H1 (cell line): ENCODE data around the gene LILRB4. TPM values are rescaled to one million over a fixed set of nuclear protein-coding genes. Genes with fewer than 3 reads are reported as not detected.

Experiments used
- CTCF ChIA-PET: fragments of 300-600 bp; sonication (Branson Sonifier 250); formaldehyde crosslinking; loops from one replicate; lab custom pipeline; 2021; ENCODE audit not compliant: partially characterized antibody; lab: Charles Lee
- POLR2A ChIA-PET: fragments of 300-600 bp; sonication (Branson Sonifier 250); formaldehyde crosslinking; loops from one replicate; lab custom pipeline; 2021; ENCODE audit warnings: inconsistent platforms; ENCODE audit not compliant: partially characterized antibody; lab: Charles Lee
- DNase-seq, 2 experiments: peaks; one replicate each; pipeline versions ENCODE4 v3.0.0 to v3.0.0-alpha.2; 2010 to 2022; ENCODE audit warnings: low spot score in 2 of 2, low read depth in 1 of 2, mixed read lengths in 1 of 2
- FAIRE-seq: peaks from 2 replicates; lab custom pipeline; 2011; peaks lifted over from hg19 to GRCh38; lab: Jason Lieb, UNC
- H2AFZ ChIP-seq: 2 replicates; pipeline ENCODE4 v1.8.1; 2012; ENCODE audit warnings: low read length, inconsistent platforms
- H2AK5ac ChIP-seq: 2 replicates; pipeline ENCODE4 v1.6.1; 2013; ENCODE audit warnings: low read depth, low read length
- H2BK120ac ChIP-seq: replicated peaks from 2 replicates; pipeline ENCODE3; 2013; ENCODE audit warnings: low read depth, low read length, inconsistent platforms
- H2BK12ac ChIP-seq: 2 replicates; pipeline ENCODE4 v1.6.1; 2013; ENCODE audit warnings: low read depth, low read length
- H2BK15ac ChIP-seq: 2 replicates; pipeline ENCODE4 v1.6.1; 2013; ENCODE audit warnings: low read length
- H2BK20ac ChIP-seq: 2 replicates; pipeline ENCODE4 v1.6.1; 2013; ENCODE audit warnings: low read length
- H2BK5ac ChIP-seq: 2 replicates; pipeline ENCODE4 v1.6.1; 2013; ENCODE audit warnings: low read depth, low read length
- H3K14ac ChIP-seq: 2 replicates; pipeline ENCODE4 v1.6.1; 2013; ENCODE audit warnings: inconsistent platforms; ENCODE audit not compliant: insufficient read length
- H3K18ac ChIP-seq: 2 replicates; pipeline ENCODE4 v1.6.1; 2013; ENCODE audit warnings: low read length; ENCODE audit errors: extremely low read depth
- H3K23ac ChIP-seq: 2 replicates; pipeline ENCODE4 v1.6.1; 2013; ENCODE audit warnings: inconsistent platforms; ENCODE audit not compliant: insufficient read length
- H3K23me2 ChIP-seq: 2 replicates; pipeline ENCODE4 v1.6.1; 2013; ENCODE audit warnings: low read depth, low read length
- H3K27ac ChIP-seq: 2 replicates; pipeline ENCODE4 v1.6.1; 2011; ENCODE audit warnings: low read depth, low read length, inconsistent platforms
- H3K27me3 ChIP-seq, 4 experiments: replicated peaks in 1 of 4; 1 replicate in 1 of 4; 2 replicates in 3 of 4; pipeline versions ENCODE4 v1.6.1 to v1.8.1; 2011 to 2013; ENCODE audit warnings: low read length in 3 of 4, mild to moderate bottlenecking in 3 of 4, inconsistent platforms in 2 of 4, mixed read lengths in 2 of 4, moderate library complexity in 1 of 4; ENCODE audit not compliant: control insufficient read depth in 3 of 4, insufficient read depth in 3 of 4; ENCODE audit errors: extremely low read depth in 1 of 4
- H3K36me3 ChIP-seq, 4 experiments: 2 replicates each; pipeline versions ENCODE4 v1.6.1 to v1.8.1; 2011 to 2013; ENCODE audit warnings: mild to moderate bottlenecking in 4 of 4, low read length in 3 of 4, moderate library complexity in 2 of 4, control low read depth in 1 of 4, inconsistent platforms in 1 of 4; ENCODE audit not compliant: insufficient read depth in 4 of 4, control insufficient read depth in 2 of 4
- H3K4ac ChIP-seq: replicated peaks from 2 replicates; pipeline ENCODE3; 2013; ENCODE audit warnings: low read length, low read depth, mixed read lengths, inconsistent platforms; ENCODE audit not compliant: insufficient read length
- H3K4me1 ChIP-seq, 4 experiments: replicated peaks in 1 of 4; 1 replicate in 1 of 4; 2 replicates in 3 of 4; pipeline versions ENCODE4 v1.6.1 to v1.8.1; 2011 to 2013; ENCODE audit warnings: low read length in 3 of 4, inconsistent platforms in 2 of 4, mixed read lengths in 1 of 4; ENCODE audit not compliant: insufficient read depth in 4 of 4, control insufficient read depth in 3 of 4
- H3K4me2 ChIP-seq, 2 experiments: 2 replicates each; pipeline versions ENCODE4 v1.6.1 to v1.8.1; 2011 to 2013; ENCODE audit warnings: low read depth in 2 of 2, low read length in 2 of 2, control low read depth in 1 of 2, inconsistent platforms in 1 of 2, mild to moderate bottlenecking in 1 of 2; ENCODE audit not compliant: insufficient read depth in 1 of 2
- H3K4me3 ChIP-seq, 4 experiments: fragments of 200-600, 300-600 bp in 1 of 4; sonication (generic), shearing (Covaris generic), sonication (Bioruptor Twin) in 1 of 4; 2 replicates each; pipeline versions ENCODE4 v1.5.1 to v1.8.1; 2011 to 2016; ENCODE audit warnings: low read length in 4 of 4, low read depth in 3 of 4, control low read depth in 2 of 4, inconsistent platforms in 2 of 4, mild to moderate bottlenecking in 2 of 4, mixed read lengths in 1 of 4, moderate library complexity in 1 of 4; ENCODE audit not compliant: insufficient read depth in 2 of 4; ENCODE audit errors: extremely low read depth in 1 of 4
- H3K56ac ChIP-seq: replicated peaks from 2 replicates; pipeline ENCODE3; 2013; ENCODE audit warnings: low read depth, mild to moderate bottlenecking, mixed read lengths, low read length, inconsistent platforms; ENCODE audit not compliant: insufficient read length
- H3K79me1 ChIP-seq: 2 replicates; pipeline ENCODE4 v1.6.1; 2013; ENCODE audit warnings: low read depth, low read length, control low read depth
- H3K79me2 ChIP-seq, 2 experiments: 2 replicates each; pipeline versions ENCODE4 v1.6.1 to v1.8.1; 2012 to 2013; ENCODE audit warnings: low read length in 2 of 2, mild to moderate bottlenecking in 2 of 2, inconsistent platforms in 1 of 2; ENCODE audit not compliant: insufficient read depth in 2 of 2, control insufficient read depth in 1 of 2
- H3K9ac ChIP-seq, 4 experiments: replicated peaks in 1 of 4; 1 replicate in 1 of 4; 2 replicates in 3 of 4; pipeline versions ENCODE4 v1.6.1 to v1.8.1; 2011 to 2013; ENCODE audit warnings: low read depth in 3 of 4, low read length in 3 of 4, control low read depth in 2 of 4, mild to moderate bottlenecking in 2 of 4, moderate library complexity in 2 of 4, inconsistent platforms in 1 of 4; ENCODE audit errors: extremely low read depth in 1 of 4
- H3K9me3 ChIP-seq, 2 experiments: 2 replicates each; pipeline versions ENCODE4 v1.6.1 to v1.8.1; 2012 to 2013; ENCODE audit warnings: mild to moderate bottlenecking in 2 of 2, moderate library complexity in 2 of 2, control low read depth in 1 of 2, inconsistent platforms in 1 of 2, low read depth in 1 of 2, low read length in 1 of 2, mixed read lengths in 1 of 2; ENCODE audit not compliant: insufficient read depth in 2 of 2
- H4K20me1 ChIP-seq, 2 experiments: replicated peaks in 1 of 2; 2 replicates each; pipeline versions ENCODE3 to v1.8.1; 2011 to 2013; ENCODE audit warnings: inconsistent platforms in 2 of 2, low read length in 2 of 2, mild to moderate bottlenecking in 1 of 2; ENCODE audit not compliant: insufficient read depth in 2 of 2, control insufficient read depth in 1 of 2
- H4K5ac ChIP-seq: 2 replicates; pipeline ENCODE4 v1.6.1; 2013; ENCODE audit warnings: low read length, low read depth, mixed read lengths, inconsistent platforms; ENCODE audit not compliant: insufficient read length
- H4K8ac ChIP-seq: 2 replicates; pipeline ENCODE4 v1.8.0; 2013; ENCODE audit warnings: mild to moderate bottlenecking, moderate library complexity, low read length, inconsistent platforms; ENCODE audit not compliant: insufficient read depth; ENCODE audit errors: extremely low read depth
- H4K91ac ChIP-seq: replicated peaks from 2 replicates; pipeline ENCODE3; 2013; ENCODE audit warnings: low read length, mixed read lengths, inconsistent platforms; ENCODE audit not compliant: insufficient read length
- CBX5 ChIP-seq: fragments of 300-800, 300-1000 bp; sonication (generic); IDR thresholded peaks from 2 replicates; pipeline ENCODE4 v1.7.1; 2016; ENCODE audit warnings: antibody characterized with exemption, low read length, low read depth
- KDM5A ChIP-seq: fragments of 200-600 bp; IDR thresholded peaks from 2 replicates; pipeline ENCODE4 v1.7.1; 2012; ENCODE audit warnings: mild to moderate bottlenecking, low read length, inconsistent platforms, mixed read lengths
- TCF12 ChIP-seq: IDR thresholded peaks from 2 replicates; pipeline ENCODE4 v1.6.1; 2011; ENCODE audit warnings: low read depth, mild to moderate bottlenecking, low read length
- WGBS, 2 experiments: shearing (Covaris generic) in 1 of 2; methylation state at CpG; one replicate each; pipeline versions ENCODE4 v1.1.6 to v1.1.7; 2013 to 2015; ENCODE audit warnings: low lambda C conversion rate in 2 of 2, mixed read lengths in 2 of 2, inconsistent platforms in 1 of 2, low coverage in 1 of 2, missing lambda C conversion rate in 1 of 2; ENCODE audit not compliant: insufficient replicate concordance in 2 of 2, insufficient coverage in 1 of 2, insufficient read length in 1 of 2; ENCODE audit errors: extremely low coverage in 1 of 2, missing lambda C conversion rate in 1 of 2; 5-methylcytosine and 5-hydroxymethylcytosine counted together
- polyA plus RNA-seq, 7 experiments: library from polyadenylated mRNA; depleted of rRNA in 3 of 7; stranded (reverse) in 5 of 7; unstranded in 2 of 7; fragments of >200 nt in 5 of 7; fragments of 200-250 nt in 2 of 7; gene quantifications; 1 replicate in 5 of 7; 2 replicates in 1 of 7; 4 replicates in 1 of 7; pipeline versions ENCODE4 v1.2.1 to v1.2.3, GENCODE V29; 2011 to 2013; ENCODE audit warnings: missing spikeins in 2 of 7, mixed read lengths in 2 of 7
- total RNA-seq: library from RNA; stranded (reverse); fragmentation: NEBNext Ultra II Directional; extraction: Animal tissue kit (Norgen Biotek cat#: 25700); gene quantifications from 2 replicates; pipeline ENCODE4 v1.2.1, GENCODE V29; 2021
- TF ChIP-seq, protein P1 (sequence below), 3 experiments: IDR thresholded peaks; 1 replicate in 2 of 3; 2 replicates in 1 of 3; pipeline versions ENCODE4 v1.5.1 to v1.6.1; 2011; ENCODE audit warnings: low read length in 3 of 3, mild to moderate bottlenecking in 3 of 3, inconsistent platforms in 2 of 3, low read depth in 1 of 3, moderate library complexity in 1 of 3; ENCODE audit not compliant: insufficient read depth in 1 of 3; ENCODE audit errors: control extremely low read depth in 1 of 3
- TF ChIP-seq, protein P2 (sequence below): IDR thresholded peaks from 2 replicates; pipeline ENCODE4 v1.6.1; 2012; ENCODE audit warnings: low read length, inconsistent platforms
- TF ChIP-seq, protein P3 (sequence below): IDR thresholded peaks from 2 replicates; pipeline ENCODE4 v1.6.1; 2011; ENCODE audit warnings: low read depth, mild to moderate bottlenecking, low read length; ENCODE audit not compliant: insufficient read depth

The LILRB4 gene
- total and polyA plus RNA-seq, 2 of the 8 experiments (the other 6 are each of a cell fraction or from before 2014, with no cell fraction given) = not detected

DNA sequence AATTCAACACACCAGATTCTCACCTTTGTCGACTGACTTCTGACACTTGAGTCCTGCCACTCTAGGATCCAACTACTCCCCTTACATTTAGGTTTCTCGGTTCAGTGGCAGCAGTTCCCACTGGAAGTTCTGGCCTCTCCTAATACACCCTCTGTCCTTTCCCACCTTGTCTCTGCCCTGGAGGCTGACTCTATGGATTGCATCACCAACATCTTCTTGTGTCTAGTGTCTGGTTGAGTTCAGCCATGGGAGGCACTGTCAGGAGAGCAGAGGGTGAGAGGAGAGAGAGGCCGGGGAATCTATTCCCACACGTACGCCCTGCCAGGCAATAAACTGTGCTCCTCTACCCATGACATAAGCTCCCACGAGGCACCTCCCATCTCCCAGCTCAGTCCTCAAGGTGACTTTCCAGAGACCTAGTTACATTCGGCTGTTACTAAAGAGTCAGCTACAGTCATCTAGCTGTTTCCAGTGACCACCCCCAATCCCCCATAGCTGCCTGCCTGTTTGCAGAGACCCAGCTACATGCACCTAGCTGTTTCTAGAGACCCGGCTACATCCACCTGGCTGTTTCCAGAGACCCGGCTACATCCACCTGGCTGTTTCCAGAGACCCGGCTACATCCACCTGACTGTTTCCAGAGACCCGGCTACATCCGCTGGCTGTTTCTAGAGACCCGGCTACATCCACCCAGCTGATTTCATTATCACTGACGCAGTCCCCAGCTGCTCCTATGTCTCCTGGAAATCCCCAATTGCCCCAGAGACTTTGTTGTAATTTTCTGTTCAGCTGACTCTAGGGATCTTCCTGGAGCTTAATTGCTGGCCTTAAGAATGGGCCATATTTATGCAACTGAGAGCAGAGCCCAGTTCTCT lies 8.1 kb upstream of the LILRB4 start:
- Histone ChIP-seq H3K9me3 (peaks cover 49 to 87% of the 10 kb centered on the region in 2 experiments), H3K4ac (no peak overlapping the region), H3K36me3 (no peaks in the 10 kb centered on the region), H2BK120ac (no peak overlapping the region), H2BK12ac (no peak overlapping the region), H3K27ac (no peak overlapping the region), H3K56ac (no peak overlapping the region), H3K4me2 (no peak overlapping the region), H3K27me3 (no peaks in the 10 kb centered on the region), H3K79me1 (no peaks in the 10 kb centered on the region), H2BK15ac (no peak overlapping the region), H4K8ac (no peak overlapping the region; the same call in 1 of the 2 replicates), H2BK20ac (no peak overlapping the region), H3K14ac (no peak overlapping the region), H3K4me1 (no peaks in the 10 kb centered on the region), H3K79me2 (no peaks in the 10 kb centered on the region), H3K23me2 (no peaks in the 10 kb centered on the region), H3K9ac (no peak overlapping the region), H3K23ac (no peak overlapping the region), H2AK5ac (no peak overlapping the region), H4K91ac (no peak overlapping the region), H4K5ac (no peak overlapping the region), H4K20me1 (no peaks in the 10 kb centered on the region), H2BK5ac (no peak overlapping the region), H2AFZ (no peak overlapping the region), H3K18ac (no peak overlapping the region), H3K4me3 (no peak overlapping the region)
- no peak for DNase-seq
- POLR2A ChIA-PET = no interaction called here
- 86% methylated on average over 14 of the region's 14 CpGs; no CpG with 5 or more reads in 1 of the 2 experiments for WGBS, 2 experiments
- FAIRE-seq = no peak
- CTCF ChIA-PET = interaction anchor here (0.7 to 3.9 kb wide), 3 partner anchors 20 to 223 kb away, joined by 3 to 16 read pairs (median 3); no protein-coding TSS in a partner anchor
- TF ChIP-seq, protein P1, sequence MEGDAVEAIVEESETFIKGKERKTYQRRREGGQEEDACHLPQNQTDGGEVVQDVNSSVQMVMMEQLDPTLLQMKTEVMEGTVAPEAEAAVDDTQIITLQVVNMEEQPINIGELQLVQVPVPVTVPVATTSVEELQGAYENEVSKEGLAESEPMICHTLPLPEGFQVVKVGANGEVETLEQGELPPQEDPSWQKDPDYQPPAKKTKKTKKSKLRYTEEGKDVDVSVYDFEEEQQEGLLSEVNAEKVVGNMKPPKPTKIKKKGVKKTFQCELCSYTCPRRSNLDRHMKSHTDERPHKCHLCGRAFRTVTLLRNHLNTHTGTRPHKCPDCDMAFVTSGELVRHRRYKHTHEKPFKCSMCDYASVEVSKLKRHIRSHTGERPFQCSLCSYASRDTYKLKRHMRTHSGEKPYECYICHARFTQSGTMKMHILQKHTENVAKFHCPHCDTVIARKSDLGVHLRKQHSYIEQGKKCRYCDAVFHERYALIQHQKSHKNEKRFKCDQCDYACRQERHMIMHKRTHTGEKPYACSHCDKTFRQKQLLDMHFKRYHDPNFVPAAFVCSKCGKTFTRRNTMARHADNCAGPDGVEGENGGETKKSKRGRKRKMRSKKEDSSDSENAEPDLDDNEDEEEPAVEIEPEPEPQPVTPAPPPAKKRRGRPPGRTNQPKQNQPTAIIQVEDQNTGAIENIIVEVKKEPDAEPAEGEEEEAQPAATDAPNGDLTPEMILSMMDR (IDR thresholded peaks at IDR 0.05; ENCODE audit: control extremely low read depth in 1 of 3, insufficient read depth in 1 of 3, low read depth in 1 of 3, low read length in 3 of 3) = no peak
- TF ChIP-seq CBX5 = no peak
- TF ChIP-seq TCF12 = no peak
- TF ChIP-seq, protein P2, sequence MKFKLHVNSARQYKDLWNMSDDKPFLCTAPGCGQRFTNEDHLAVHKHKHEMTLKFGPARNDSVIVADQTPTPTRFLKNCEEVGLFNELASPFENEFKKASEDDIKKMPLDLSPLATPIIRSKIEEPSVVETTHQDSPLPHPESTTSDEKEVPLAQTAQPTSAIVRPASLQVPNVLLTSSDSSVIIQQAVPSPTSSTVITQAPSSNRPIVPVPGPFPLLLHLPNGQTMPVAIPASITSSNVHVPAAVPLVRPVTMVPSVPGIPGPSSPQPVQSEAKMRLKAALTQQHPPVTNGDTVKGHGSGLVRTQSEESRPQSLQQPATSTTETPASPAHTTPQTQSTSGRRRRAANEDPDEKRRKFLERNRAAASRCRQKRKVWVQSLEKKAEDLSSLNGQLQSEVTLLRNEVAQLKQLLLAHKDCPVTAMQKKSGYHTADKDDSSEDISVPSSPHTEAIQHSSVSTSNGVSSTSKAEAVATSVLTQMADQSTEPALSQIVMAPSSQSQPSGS = no peak
- TF ChIP-seq, protein P3, sequence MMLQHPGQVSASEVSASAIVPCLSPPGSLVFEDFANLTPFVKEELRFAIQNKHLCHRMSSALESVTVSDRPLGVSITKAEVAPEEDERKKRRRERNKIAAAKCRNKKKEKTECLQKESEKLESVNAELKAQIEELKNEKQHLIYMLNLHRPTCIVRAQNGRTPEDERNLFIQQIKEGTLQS = no peak
- no peak for TF ChIP-seq KDM5A
